NCI-H1436 (cell line): ENCODE measurements around the gene TDRD12.
"Not testable (repeated sequence)": the region's sequence is repeated elsewhere in the genome, so short reads cannot be mapped to it uniquely, and the experiment has no call there.

Experiments
- DNase-seq: peaks from one replicate; lab custom pipeline; 2025; lab: John Stamatoyannopoulos, UW

Gene TDRD12

DNA sequence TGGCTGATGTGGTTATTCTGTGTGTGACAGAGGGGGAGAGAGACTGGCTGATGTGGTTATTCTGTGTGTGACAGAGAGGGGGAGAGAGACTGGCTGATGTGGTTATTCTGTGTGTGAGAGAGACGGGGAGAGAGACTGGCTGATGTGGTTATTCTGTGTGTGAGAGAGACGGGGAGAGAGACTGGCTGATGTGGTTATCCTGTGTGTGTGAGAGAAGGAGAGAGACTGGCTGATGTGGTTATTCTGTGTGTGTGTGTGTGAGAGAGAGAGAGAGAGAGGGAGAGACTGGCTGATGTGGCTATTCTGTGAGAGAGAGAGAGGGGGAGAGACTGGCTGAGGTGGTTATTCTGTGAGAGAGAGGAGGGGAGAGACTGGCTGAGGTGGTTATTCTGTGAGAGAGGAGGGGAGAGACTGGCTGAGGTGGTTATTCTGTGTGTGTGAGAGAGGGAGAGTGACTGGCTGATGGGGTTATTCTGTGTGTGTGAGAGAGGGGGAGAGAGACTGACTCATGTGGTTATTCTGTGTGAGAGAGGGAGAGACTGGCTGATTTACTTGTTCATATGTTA, 27.1 kb downstream of the TDRD12 start:
- DNase-seq: peak; percentile 12

DNA sequence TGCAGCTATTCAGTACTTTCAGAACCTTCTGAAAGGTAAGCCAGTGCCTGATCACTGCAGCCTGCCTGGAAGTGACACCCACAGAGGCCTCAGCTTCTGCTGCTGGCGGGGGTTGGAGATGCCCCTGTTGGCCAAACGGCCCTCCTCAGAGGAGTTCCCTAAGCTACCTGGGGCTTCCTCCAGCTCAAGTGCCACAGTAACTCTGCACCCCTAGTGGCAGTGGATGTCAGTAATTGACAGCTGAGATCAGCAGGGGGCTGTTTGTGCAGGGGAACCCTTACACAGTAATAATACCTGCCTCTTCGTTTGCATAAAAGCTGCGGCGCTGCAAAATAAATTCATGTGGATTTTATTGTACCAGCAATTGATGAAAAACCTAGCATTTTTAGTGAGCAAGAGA, 28.9 kb downstream of the TDRD12 start:
- peak; percentile 4 for DNase-seq

DNA sequence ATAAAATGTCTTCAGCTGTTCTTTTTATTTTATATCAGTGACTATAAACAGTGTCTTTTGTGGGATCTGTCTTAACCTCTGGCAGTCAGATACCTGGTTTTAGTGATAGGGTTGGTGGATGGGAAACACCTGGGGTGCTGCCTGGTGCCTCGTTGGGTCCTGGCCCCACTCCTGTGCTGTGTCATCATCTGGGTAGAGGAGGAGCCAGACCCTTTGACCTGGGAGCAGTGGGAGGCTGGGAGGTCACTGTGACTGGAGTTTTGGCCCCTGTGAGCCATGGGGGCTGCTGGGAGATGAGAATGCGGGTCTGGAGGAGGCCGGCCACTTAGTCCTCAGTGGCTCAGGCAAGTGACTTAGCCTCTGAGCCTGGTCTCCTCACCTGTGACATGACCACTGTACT, 29.4 kb downstream of the TDRD12 start:
- DNase-seq: no peak

DNA sequence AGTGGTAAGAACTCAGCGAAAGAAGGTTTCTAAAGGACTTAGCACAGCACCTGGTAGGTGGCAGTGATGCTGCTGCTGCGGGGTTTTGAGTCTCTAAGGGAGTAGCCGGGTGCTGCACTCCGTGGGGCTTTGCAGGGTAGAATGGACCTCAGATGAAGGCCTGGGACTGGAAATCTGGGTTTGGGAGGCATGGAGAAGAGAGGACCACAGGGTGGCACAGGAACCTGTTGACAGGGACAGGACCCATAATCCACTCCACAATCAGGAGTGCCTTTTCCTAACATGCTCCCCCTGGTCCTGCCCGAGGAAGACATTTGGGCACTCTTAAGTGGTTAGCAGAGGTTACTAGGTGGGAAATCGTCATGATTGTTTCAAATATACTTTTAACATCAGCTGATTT, 29.8 kb downstream of the TDRD12 start:
- no peak for DNase-seq

DNA sequence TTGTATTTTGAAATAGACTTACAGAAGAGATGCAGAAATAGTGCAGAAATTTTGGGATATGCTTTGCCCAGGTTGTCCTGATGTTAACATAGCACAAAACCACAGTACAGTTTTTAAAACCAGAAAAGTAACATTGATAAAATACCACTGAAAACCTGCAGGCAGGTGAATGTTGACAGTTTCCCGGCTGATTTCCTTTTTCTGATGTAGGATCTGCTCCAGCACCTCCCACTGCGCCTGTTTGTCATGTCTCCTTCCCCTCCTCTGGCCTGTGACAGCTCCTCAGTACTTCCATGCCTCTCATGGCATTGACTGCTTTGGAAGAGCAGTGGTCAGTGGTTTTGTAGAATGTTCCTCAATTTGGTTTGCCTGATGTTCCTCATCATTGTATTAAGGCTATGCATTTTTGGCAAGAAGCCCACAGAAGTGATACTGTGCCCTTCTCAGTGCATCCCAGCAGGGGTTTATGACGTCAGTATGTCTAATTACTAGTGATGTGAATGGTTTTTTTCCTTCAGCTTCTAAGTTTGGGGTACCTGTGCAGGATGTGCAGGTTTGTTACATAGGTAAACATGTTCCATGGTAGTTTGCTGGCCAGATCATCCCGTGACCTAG, 31.0 kb downstream of the TDRD12 start:
- no peak for DNase-seq

DNA sequence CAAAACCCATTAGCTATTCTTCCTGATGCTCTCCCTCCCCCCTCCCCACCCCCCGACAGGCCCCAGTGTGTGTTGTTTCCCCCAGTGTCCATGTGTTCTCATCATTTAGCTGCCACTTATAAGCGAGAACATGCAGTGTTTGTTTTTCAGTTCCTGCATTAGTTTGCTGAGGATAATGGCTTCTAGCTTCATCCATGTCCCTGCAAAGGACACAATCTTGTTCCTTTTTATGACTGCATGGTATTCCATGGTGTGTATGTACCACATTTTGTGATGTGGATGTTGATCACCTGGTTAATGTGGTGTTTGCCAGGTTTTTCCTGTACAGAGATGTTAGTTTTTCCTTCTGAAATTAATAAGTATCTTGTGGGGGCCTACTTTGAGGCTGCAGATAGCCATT, 31.5 kb downstream of the TDRD12 start:
- no peak for DNase-seq

DNA sequence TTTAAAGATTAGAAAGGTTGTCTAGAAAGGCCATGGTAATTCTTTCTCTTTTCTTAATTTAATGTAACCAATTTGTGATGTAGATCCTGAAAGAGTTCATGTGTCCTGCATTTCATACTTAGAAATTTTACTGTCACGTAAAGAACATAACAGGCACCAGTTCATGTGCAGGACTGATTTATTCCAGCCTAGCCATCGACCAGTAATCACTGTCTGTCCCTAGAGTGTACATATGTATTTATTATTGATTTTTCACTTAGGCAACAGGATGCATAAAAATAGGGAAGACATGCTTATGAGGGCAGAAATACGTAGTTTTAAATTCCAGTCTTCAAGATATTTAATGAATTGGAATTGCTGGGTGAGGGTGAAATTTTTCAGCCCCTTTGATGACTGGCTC, 37.6 kb downstream of the TDRD12 start:
- no peak for DNase-seq

DNA sequence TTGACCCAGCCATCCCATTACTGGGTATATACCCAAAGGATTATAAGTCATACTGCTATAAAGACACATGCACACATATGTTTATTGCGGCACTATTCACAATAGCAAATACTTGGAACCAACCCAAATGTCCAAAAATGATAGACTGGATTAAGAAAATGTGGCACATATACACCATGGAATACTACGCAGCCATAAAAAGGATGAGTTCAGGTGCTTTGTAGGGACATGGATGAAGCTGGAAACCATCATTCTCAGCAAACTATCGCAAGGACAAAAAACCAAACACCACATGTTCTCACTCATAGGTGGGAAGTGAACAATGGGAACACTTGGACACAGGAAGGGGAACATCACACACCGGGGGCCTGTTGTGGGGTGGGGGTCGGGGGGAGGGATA, 45.8 kb downstream of the TDRD12 start:
- not testable (repeated sequence) for DNase-seq

DNA sequence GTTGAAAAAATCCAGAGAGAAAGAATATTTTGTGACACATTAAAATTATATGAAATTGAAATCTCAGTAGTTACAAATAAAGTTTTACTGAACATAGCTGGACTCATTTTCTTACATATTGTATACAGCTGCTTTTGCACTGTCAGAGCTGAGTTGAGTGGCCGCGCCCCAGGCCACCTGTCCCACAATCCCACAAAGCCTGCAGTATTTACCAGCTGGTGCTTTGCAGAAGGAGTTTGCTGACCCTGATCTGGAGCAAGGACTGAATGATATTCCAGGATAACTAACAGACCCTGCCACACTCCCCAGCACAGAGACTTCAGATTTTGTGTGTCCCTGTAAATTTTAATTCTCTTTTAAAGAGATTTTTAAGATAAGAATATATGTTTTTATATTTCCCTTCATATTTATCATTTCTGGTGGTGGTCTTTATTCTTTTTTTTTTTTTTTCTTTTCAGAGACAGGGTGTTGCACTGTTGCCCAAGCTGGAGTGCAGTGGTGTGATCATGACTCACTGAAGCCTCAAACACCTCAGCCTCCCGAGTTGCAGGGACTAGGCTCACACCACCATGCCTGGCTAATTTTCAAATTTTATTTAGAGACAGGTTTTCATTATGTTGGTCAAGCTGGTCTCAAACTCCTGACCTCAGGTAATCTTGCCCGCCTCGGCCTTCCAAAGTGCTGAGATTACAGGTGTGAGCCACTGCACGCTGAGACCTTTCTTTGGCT, 48.5 kb downstream of the TDRD12 start:
- no peak for DNase-seq

DNA sequence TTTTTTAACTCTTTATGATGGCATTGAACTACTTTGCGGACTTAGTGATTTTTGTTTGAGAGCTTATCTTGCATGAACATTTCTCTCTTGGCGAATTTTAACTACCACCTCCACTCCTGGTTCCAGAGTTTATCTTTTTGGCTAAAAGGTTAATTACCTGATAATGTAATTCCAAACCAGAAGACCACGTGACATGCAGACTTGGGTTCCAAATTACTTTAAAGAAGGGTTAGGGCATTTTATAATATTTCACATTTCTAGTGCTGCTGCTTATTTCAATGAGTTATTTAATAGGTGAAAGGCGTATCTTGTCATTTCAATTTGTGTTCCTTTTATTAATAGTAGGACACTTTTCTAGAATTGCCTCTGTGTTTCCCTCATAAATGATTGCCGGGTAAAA, 52.0 kb downstream of the TDRD12 start:
- no peak for DNase-seq

DNA sequence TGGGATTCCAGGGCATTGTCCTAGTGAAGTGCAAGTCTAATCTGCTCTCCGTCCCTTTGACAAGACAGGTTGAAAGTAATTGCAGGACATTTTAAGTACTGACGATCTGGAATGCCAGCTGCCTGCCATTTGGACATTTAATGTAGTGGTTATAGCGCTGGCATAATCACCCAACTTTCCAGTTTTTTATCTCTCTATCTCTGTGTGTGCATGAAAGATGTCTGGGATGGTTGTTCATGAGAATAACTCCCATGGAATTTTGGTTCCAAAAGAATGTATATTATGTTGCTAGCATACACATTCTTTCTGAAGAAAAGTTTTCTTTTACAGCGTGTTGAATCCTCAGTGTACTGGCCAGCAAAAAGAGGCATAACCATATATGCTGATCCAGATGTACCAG, 53.6 kb downstream of the TDRD12 start:
- DNase-seq: no peak

DNA sequence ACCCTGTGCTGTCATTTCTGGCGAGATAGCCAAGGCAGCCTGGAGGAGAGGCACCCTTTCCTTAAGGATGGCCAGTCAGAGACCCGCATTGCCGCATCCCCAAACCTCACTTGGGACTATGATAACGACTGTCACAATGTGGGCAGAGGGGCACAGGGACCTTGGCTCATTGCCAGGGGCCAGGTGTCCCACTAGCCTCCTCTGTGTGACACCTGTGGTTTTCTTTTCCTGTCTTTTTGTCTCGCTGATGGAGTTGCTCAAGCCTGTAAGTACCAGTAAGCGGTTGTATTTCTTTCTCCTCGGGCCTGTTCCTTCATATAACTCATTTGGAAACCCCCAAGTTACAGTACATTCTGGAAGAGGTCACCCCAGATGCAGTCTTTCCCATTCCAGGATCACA, 59.5 kb downstream of the TDRD12 start:
- DNase-seq: no peak

DNA sequence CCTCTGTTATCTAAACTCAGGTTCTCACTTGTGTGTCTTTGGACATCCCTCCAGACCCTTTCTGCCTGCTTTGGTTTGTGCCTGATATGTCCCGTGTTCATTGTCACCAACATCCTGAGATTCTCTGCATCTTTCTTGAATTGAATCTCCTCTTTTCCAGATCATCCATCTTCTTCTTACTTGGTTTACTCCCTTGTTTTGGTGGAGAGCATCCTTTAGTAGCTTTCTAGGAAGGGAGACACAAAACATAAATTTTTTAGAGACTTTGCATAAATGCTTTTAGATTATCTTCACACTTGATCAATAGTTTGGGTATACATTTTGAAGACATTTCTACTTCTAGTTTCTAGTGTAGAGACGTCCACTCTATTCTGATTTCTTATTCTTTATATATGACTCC, 61.7 kb downstream of the TDRD12 start:
- DNase-seq: no peak

DNA sequence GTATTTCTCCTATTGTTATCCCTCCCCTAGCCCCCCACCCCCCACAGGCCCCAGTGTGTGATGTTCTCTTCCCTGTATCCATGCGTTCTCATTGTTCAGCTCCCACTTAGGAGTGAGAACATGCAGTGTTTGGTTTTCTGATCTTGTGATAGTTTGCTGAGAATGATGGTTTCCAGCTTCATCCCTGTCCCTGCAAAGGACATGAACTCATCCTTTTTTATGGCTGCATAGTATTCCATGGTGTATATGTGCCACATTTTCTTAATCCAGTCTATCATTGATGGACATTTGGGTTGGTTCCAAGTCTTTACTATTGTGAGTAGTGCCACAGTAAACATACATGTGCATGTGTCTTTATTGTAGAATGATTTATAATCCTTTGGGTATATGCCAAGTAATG, 62.5 kb downstream of the TDRD12 start:
- not testable (repeated sequence) for DNase-seq

DNA sequence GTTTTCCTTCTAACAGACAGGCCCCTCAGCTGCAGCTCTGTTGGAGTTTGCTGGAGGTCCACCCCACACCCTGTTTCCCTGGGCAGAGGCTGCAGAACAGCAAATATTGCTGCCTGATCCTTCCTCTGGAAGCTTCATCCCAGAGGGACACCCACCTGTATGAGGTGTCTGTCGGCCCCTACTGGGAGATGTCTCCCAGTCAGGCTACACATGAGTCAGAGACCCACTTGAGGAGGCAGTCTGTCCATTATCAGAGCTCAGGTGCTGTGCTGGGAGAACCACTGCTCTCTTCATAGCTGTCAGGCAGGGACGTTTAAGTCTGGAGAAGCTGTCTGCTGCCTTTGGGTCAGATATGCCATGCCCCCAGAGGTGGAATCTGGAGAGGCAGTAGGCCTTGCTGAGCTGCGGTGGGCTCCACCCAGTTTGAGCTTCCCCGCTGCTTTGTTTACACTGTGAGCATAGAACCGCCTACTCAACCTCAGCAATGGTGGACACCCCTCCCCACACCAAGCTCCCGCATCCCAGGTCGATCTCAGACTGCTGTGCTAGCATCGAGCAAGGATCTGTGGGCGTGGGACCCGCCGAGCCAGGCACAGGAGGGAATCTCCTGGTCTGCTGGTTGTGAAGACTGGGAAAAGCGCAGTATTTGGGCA, 67.7 kb downstream of the TDRD12 start:
- not testable (repeated sequence) for DNase-seq

DNA sequence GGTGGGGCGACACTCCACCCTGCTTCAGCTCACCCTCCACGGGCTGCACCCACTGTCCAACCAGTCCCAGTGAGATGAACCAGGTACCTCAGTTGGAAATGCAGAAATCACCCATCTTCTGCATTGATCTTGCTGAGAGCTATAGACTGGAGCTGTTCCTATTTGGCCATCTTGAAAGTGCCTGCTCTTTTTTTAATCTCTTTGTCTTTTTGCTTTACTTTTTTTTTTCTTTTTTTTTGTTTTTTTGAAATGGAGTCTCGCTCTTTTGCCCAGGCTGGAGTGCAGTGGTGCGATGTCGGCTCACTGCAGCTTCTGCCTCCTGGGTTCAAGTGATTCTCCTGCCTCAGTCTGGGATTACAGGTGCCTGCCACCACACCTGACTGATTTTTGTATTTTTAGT, 68.3 kb downstream of the TDRD12 start:
- not testable (repeated sequence) for DNase-seq

DNA sequence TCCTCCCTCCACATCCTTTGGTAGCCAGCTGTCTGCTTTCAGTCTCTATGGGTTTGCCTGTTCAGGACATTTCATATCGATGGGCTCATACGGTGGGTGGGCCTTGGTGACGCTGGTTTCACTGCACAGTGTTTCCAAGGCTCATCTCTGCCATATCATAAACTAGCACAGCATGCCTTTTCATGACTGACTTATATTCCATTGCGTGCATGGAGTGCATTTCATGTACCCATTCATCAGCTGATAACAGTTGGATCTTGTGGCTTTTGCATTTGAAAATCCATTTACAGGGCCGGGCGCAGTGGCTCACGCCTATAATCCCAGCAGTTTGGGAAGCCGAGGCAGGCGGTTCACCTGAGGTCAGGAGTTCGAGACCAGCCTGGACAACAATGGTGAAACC, 69.9 kb downstream of the TDRD12 start:
- no peak for DNase-seq

DNA sequence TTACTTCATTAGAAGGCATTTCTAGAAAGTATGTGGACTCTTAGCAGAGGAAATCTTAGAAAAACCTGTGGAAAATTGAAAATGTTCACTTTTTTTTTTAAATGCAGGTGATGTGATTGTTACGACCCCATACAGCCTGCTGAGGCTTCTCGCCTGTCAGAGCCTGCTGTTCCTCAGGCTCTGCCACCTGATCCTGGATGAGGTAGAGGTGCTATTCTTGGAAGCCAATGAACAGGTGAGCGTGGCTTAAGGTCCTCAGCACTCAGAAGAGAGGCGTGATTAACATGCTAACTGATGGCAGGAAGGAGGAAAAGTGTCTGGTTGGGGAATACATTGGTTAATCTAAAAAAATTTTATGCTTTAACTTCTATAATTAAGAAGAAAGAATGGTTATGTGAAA, 78.6 kb downstream of the TDRD12 start:
- DNase-seq: no peak

DNA sequence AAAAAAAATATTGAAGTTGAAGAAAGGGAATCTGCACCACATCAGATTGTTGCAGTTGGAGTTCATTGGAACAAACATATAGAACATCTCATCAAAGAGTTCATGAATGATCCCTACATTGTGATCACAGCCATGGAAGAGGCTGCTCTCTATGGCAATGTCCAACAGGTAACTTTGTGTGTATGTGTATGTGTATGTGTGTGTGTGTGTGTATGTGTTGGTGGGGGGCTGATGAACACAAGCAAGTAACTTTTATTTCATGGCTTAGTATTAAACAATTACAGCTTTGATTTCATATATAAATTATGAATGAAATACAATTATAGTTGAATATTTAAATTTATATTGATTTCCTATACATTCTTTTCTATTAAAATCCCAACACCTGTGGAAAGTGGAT, 80.6 kb downstream of the TDRD12 start:
- DNase-seq: no peak

DNA sequence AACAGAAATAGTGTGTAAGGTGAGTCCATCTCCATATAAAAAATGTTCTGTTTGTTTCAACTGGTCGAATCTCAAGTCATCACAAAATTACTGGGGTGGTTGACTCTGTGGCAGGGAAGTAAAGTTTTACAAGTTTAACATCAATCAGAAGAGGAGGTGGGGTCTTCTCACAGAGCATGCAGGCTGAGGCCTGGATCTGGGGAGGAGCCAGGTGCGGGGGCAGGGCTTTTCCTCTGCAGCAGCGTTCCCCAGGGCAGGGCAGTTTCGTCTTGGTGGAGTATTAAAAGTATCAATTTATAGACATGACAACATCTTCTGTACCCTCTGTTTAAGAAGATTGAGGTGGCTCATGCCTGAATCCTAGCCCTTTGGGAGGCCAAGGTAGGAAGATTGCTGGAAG, 81.2 kb downstream of the TDRD12 start:
- no peak for DNase-seq

DNA sequence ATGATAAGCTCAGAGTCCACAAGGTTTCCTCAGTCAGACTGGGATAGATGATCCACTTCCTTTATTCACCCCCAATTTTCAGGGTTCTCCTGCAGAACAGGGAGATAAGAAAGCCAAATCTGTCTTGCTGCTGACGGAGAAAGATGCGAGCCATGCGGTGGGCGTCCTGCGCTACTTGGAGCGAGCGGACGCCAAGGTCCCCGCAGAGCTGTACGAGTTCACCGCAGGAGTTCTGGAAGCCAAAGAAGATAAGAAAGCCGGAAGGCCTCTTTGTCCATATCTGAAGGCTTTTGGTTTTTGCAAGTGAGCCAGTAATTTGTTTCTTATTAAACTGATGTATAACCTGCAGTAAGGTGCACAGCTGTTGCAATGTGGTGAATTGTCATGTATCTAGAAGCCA, 83.3 kb downstream of the TDRD12 start:
- DNase-seq: no peak

DNA sequence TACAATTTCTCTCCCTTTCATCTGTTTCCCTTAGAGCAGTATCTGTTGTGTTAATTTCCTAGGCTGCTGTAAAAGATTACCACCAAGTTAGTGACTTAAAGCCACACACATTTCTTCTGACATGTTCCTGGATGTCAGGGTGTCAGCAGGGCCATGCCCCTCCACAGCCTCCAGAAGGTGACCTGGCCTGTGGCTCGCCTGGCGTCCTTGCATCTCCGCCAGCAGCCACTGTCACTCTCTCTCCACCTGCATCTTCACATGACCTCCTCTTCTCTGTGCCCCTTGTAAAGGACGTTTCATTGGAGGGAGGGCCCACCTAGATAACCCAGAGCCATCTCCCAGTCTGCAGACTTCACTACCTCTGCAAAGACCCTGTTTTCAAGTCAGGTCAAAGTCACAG, 88.7 kb downstream of the TDRD12 start:
- DNase-seq: no peak

DNA sequence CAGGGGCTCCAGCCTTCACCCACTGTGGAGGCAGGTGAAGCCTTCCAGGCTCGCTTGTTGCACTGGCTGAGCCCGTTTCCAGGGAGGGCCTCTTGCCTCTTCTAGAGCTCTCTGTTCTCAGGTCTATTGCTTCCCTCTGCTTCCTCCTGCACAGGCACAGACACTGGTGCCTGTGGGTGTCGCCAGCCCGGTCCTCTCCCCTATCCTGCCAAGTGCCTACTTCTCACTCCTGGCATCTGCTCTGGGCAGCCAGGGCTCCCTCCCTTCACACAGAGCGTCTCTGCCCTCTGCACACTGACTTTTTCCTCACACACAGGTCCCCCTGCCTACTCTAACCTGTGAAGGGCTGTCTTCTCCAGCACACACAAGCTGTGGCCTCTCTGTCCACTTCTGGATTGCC, 89.7 kb downstream of the TDRD12 start:
- DNase-seq: no peak
